ENCODE data around the gene RIN3. TPM values are rescaled to one million over a fixed set of nuclear protein-coding genes. Genes with fewer than 3 reads are reported as not detected.

Gene RIN3
- total and polyA plus RNA-seq, 8 donors: 13.8 to 54.8 (median 18.0) TPM

GRCh38 chr14:92523752-92524151 lies 10.2 kb downstream of the RIN3 start:
- no peak for DNase-seq
- TF ChIP-seq, protein P1, sequence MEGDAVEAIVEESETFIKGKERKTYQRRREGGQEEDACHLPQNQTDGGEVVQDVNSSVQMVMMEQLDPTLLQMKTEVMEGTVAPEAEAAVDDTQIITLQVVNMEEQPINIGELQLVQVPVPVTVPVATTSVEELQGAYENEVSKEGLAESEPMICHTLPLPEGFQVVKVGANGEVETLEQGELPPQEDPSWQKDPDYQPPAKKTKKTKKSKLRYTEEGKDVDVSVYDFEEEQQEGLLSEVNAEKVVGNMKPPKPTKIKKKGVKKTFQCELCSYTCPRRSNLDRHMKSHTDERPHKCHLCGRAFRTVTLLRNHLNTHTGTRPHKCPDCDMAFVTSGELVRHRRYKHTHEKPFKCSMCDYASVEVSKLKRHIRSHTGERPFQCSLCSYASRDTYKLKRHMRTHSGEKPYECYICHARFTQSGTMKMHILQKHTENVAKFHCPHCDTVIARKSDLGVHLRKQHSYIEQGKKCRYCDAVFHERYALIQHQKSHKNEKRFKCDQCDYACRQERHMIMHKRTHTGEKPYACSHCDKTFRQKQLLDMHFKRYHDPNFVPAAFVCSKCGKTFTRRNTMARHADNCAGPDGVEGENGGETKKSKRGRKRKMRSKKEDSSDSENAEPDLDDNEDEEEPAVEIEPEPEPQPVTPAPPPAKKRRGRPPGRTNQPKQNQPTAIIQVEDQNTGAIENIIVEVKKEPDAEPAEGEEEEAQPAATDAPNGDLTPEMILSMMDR (IDR thresholded peaks at IDR 0.05): no peak
- Histone ChIP-seq H3K36me3 (no peaks in the 10 kb centered on the region), H3K4me1 (peaks cover 2 to 61% of the 10 kb centered on the region in 2 donors), H3K27me3 (no peaks in the 10 kb centered on the region), H3K27ac (peak overlapping the region in 1 of 2 donors; percentile 23), H3K4me3 (no peak overlapping the region), H3K9me3 (no peaks in the 10 kb centered on the region)
- intact Hi-C loops (cut with DNase I): no loop called here
- ATAC-seq: no peak

GRCh38 chr14:92524602-92525185 lies 11.1 kb downstream of the RIN3 start:
- Histone ChIP-seq H3K36me3 (no peaks in the 10 kb centered on the region), H3K4me1 (peaks cover 2 to 55% of the 10 kb centered on the region in 2 donors), H3K27ac (no peak overlapping the region), H3K9me3 (no peaks in the 10 kb centered on the region), H3K27me3 (no peaks in the 10 kb centered on the region), H3K4me3 (no peak overlapping the region)
- intact Hi-C loops (cut with DNase I): no loop called here
- TF ChIP-seq, protein P1 (IDR thresholded peaks at IDR 0.05): no peak
- ATAC-seq (no peak), DNase-seq (no peak)

DNA sequence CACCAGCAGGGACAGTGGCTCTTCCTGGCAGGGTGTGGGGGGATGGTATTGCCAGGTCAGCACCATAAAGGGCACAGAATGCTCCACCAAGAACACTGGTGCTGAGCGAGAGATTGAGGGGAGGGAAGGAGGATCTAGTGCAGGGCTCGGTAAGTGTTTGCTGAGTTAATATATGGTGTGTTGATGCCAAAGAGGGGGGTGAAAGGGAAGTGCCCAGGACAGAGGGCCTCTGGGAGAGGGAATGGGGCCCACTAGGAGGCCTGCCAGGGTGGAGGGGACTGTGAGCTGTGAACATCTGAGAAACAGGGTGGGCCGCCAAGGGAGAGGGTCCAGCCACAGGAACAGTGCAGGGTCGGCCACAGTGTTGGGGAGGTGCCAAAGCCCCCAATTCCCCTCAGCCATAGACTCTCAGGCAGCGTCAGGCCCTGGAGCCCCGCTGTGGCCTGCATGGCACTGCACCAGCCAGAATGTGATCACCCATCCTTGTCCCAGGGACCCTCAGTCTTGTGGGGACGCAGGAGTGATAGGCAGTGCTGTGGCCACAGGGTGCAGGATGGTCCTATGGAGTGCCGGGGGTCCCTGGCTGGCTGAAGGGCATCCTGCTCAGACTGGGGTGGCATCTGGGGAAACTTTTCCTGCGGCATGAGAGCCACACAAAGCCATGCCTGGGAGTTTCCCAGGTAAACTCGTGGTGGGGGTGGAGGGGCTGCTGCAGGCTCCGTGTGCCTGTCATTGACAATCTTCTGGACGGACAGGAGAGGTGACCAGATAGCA lies 11.9 kb downstream of the RIN3 start:
- intact Hi-C loops (cut with DNase I): no loop called here
- no peaks in the 10 kb centered on the region for H3K9me3 ChIP-seq
- H3K4me3 ChIP-seq: no peak overlapping the region
- H3K27ac ChIP-seq: no peak overlapping the region
- peak; percentile 40 for ATAC-seq
- peaks cover 2 to 55% of the 10 kb centered on the region in 2 donors for H3K4me1 ChIP-seq
- H3K27me3 ChIP-seq: no peaks in the 10 kb centered on the region
- no peaks in the 10 kb centered on the region for H3K36me3 ChIP-seq
- no peak for DNase-seq
- TF ChIP-seq, protein P1 (IDR thresholded peaks at IDR 0.05): no peak

DNA sequence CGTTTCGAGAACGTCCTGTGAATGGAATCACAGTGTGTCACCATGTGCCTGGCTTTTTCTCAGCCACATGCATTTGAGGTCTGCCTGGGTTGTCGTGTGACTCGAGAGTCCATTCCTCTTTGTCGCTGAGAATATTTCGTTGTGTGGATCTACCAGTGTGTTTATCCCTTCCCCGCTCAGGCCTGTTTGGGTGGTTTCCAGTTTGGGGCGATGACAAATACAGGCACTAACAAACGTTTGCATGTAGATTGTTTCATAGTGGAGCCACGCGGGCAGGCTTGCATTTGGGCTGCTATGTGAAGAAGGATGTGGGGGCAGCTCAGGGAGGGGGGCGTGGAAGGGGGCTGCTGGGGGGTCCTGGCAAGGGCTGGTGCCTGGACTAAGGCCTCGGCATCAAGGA lies 14.1 kb downstream of the RIN3 start:
- no peaks in the 10 kb centered on the region for H3K36me3 ChIP-seq
- intact Hi-C loops (cut with DNase I): no loop called here
- DNase-seq (no peak), ATAC-seq (no peak)
- peaks cover 2 to 74% of the 10 kb centered on the region in 2 donors for H3K4me1 ChIP-seq
- H3K4me3 ChIP-seq: no peak overlapping the region
- no peaks in the 10 kb centered on the region for H3K27me3 ChIP-seq
- H3K27ac ChIP-seq: no peak overlapping the region
- H3K9me3 ChIP-seq: no peaks in the 10 kb centered on the region
- TF ChIP-seq, protein P1 (IDR thresholded peaks at IDR 0.05): no peak

- Histone ChIP-seq H3K4me1 (peaks cover 2 to 74% of the 10 kb centered on the region in 2 donors), H3K36me3 (no peaks in the 10 kb centered on the region), H3K27ac (no peak overlapping the region), H3K4me3 (no peak overlapping the region), H3K27me3 (no peaks in the 10 kb centered on the region), H3K9me3 (no peaks in the 10 kb centered on the region)
- DNase-seq (no peak), ATAC-seq (no peak)
- intact Hi-C loops (cut with DNase I): no loop called here
- TF ChIP-seq, protein P1 (IDR thresholded peaks at IDR 0.05): no peak
These were observed 15.0 kb downstream of the RIN3 start for GRCh38 chr14:92528486-92529100.
